Testis (tissue), 2 donors: ENCODE measurements around the gene AGTR1.

Experiments
- CTCF ChIP-seq, 3 experiments: fragments of 450-650 bp in 2 of 3; fragments of 200-600 bp in 1 of 3; sonication (generic) in 1 of 3; IDR thresholded peaks; one replicate each; pipeline ENCODE4 v1.5.1; 2016 to 2019; ENCODE audit warnings: antibody characterized with exemption in 3 of 3, mild to moderate bottlenecking in 2 of 3, moderate library complexity in 1 of 3
- POLR2A ChIP-seq: fragments of 450-650 bp; IDR thresholded peaks from one replicate; pipeline ENCODE4 v1.6.1; 2017; ENCODE audit warnings: antibody characterized with exemption, mild to moderate bottlenecking, moderate library complexity

GRCh38 chr3:148697306-148698189, at the start of gene AGTR1:
- no peak for TF ChIP-seq POLR2A
- TF ChIP-seq CTCF (IDR thresholded peaks at IDR 0.05) = no peak
